Ramos (cell line): ENCODE measurements around the gene ZNF71.
"Not testable (repeated sequence)": the region's sequence is repeated elsewhere in the genome, so short reads cannot be mapped to it uniquely, and the experiment has no call there.

Experiments used
- in situ Hi-C: fragments of 300-500 bp; cut with MboI; formaldehyde crosslinking; loops from one replicate; pipeline ENCODE4 v1.14.3; 2022; ENCODE audit warnings: low sequenced_read_pairs; ENCODE audit not compliant: unreplicated experiment

The ZNF71 gene

DNA sequence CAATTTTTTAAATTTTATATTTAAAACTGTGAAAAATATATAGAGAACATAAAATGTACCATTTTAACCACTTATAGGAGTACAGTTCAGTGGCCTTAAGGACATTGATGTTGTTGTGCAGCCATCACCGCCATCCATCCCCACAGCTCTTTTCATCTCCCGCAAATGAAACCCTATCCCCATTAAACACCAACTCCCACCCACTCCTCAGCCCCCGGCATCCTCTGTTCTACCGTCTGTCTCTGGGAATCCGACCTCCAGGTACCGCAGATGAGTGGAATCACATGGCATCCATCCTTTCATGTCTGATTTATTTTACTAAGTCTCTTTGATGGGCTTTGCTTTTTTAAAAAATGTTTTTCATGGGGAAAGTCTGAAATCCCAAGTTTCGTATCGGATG lies 24.0 kb downstream of the ZNF71 start:
- in situ Hi-C loops = no loop called here

DNA sequence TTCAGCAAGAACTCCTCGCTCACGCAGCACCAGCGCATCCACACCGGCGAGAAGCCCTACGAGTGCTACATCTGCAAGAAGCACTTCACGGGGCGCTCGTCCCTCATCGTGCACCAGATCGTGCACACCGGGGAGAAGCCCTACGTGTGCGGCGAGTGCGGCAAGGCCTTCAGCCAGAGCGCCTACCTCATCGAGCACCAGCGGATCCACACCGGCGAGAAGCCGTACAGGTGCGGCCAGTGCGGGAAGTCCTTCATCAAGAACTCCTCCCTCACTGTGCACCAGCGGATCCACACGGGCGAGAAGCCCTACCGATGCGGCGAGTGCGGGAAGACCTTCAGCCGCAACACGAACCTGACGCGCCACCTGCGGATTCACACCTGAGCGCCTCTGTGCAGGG lies 27.3 kb downstream of the ZNF71 start:
- in situ Hi-C loops = no loop called here

DNA sequence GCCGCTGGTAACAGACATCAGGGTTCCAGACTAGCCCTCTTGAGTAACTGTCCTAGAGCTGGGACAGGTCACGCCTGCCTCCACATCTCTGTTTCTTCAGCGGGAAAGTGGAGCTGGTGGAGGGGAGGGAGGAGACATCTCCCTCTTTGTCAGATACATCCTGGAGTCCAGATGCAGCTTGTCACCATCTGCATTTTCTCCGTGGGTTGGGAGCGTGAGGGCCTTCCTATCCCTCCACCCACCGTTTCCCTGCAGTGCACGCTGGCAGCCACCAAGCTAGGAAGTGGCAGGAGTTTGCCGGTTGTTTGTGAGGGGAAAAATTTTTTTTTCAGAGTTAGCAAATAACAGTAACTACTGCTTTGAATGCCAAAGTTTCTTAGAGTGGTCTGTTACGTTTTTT lies 27.9 kb downstream of the ZNF71 start:
- in situ Hi-C loops = no loop called here

DNA sequence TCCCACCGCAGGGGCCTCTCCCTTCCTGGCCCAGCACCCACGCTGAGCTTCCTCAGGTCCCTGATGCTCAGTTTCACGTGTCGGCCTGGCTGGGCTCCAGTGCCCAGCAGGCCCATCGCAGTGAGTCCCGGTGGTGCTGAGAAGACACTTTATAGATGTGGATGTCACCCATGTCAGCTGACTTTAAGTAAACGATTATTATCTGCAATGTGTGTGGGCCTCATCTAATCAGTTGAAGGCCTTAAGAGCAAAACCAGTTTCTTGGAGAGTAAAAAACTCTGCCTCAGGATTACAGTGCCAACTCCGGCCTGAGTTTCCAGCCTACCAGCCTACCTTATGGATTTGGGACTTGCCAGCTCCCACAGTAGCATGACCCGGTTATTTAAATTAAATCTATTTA lies 30.6 kb downstream of the ZNF71 start:
- in situ Hi-C loops = no loop called here

DNA sequence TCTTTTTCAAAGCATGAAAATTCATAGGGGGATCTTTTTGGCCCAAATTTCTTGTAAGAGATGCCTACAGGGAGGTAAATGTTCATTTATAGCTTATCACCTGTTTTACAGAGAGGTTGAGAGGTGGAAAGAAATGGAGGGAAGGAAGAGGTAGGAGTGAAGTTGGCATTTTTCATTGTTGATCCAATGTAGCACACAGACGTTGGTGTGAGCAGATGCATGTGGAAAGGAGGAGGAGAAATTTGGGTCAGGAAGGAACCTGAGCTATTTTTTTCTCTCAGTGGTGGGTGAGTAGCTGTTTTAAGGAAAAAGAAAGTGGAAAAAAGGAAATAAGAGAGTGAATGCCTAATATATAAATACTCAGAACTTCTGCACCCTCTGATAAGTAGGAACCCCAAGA lies 37.9 kb downstream of the ZNF71 start:
- in situ Hi-C loops = no loop called here

DNA sequence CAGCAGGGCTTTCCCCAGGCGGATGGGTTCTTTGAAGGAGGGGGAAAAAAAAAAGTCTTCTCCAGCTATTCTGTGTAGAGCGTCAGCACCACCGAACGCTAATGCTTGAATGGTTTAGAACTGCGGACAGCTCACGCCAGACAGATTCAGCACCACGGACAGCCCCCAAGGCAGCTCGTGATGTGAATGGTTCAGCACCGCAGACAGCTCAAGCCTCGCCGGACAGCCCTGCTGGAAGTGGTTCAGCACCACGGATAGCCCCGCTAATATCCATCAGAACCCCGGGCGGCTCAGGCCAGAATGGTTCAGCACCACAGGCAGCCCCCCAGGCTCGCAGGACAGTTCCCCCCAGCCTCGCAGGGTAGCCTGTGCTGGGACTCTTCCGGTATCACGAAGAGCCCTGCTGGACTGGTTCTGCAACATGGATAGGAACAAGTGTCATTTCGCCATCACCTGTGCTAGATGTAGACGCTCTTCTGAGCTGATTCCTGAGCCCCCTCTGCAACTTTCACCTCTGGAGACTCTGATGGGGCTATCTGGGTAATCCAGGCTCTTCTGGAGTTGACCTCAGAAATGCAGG lies 43.0 kb downstream of the ZNF71 start:
- in situ Hi-C loops = no loop called here

DNA sequence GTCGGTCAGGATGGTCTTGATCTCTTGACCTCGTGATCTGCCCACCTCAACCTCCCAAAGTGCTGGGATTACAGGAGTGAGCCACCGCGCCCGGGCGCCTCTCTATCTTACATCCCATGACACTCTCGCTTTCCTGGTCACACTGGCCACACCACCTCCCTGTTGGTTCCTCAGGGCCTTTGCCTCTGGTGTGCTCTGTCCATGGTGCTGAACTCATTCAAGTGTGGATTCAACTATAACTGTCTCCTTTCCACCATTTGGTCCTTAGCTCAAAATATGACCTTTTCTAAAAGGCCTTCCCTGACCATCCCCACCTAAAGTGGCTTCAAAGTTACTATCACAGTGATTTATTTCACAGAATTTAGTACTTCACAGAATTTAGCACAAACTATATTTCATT lies 44.1 kb downstream of the ZNF71 start:
- in situ Hi-C loops = no loop called here

DNA sequence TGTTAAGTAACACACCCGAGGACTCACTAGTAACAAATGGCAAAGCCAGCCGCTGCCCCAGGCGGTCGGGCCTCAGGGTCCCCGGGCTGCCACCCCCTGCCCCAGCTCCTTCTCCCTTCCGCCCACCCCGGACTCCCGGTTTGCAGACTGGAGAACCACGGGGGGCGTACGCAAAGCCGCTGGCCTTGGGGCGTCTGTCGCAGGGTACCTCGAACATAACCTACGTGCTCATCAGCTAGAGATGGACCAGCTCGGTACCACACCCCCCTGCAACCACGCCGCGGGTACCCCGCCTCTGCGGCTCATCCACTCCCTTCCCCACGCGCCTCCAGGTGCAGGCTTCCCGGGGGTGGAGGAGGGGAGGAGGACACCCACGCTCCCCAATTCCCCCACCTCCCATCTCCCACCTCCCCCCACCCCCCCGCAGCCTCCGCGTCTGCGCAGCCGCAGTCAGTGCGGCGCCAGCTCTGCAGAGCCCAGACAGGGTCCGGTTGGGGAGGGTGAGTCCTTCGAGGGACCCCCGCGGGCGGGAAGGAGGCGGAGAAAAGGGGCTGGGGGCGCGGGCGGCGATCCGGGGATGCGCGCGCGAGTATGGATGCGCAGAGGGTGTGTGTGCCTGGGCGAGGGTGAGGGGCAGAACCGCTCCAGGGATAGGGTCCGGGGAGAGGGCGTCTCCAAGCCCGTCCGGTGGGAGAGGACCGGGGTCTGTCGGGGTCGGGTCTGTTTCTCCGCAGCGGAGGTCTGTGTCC lies 47.8 kb downstream of the ZNF71 start, which contains the start of gene SMIM17:
Gene SMIM17 (plus strand): TSS at position 449 of the 749 bp plus-strand sequence. CDS start 2,509 bp downstream, outside the sequence.
- in situ Hi-C loops = no loop called here

DNA sequence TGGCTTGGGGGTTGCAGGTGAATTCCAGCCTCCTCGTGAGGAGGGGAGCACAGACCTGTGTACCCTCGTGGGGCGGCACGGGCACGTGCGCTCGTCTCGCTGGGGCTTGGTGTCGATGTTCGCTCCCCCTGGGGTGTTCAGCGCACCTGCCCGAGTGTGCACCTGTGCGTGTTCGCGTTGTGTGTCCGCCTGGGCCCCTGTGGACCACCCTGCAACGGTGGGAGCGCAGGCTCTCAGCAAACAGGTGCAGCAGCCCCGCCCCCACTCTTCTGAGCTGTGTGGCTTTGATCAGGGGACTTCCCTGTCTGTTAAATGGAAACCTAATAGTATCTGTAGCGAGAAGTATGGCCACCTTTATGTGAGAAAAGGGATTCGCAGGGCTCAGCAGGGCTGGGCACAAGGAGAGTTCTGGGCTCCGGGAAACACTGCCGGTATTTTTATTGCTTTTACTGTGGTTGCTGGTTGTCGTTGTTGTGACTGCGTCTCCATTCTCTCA lies 48.4 kb downstream of the ZNF71 start:
- in situ Hi-C loops = no loop called here

DNA sequence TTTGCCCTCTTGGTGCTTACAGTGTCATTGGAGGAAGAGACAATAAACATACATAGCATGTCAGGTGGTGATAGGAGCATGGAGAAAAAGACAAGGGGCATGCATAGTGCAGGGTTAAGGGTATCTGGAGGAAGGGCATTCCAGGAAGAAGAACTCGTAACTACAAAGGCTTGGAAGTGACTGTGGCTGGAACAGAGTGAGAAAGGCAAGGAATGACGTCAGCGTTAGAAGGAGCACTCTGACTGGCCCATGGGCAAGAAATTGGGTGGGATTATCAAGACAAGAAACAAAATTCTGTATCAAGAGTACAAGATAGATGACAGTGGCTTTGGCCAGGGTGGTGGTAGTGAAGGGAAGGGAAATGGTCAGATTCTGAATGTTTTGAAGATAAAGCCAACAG lies 59.0 kb downstream of the ZNF71 start:
- in situ Hi-C loops = no loop called here

DNA sequence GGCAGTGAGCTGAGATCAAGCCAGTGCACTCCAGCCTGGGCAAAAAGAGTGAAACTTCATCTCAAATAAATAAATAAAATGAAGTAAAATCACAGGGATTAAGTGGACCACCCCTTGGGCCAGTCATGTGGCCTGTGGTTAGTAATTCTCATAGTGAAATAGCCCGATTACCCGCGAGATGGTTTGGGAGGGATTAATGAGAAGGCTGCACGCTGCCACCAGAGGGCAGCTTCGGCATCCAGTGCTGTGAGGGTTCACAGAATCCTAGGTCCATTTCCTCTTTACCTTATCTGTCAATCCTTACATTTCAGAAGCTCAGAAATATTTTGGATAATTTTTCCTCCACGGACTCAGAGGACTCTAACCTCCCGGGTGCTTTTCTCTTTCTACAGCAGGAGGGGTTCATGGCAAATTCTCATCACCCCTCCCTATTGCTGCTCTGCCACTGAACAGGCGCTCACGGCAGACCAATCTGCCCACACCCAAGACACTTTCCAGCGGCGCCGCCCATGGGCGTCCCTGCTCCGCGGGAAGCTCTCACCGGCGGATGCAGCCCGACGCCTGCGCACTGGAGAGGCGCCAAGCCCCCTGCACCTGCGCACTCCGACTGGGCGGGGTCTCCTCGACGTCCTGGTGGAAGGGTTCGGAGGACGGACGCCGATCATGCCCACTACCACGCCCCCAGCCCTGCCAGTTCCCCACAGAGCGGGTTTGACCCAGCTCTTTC lies 65.4 kb downstream of the ZNF71 start:
- in situ Hi-C loops = no loop called here

DNA sequence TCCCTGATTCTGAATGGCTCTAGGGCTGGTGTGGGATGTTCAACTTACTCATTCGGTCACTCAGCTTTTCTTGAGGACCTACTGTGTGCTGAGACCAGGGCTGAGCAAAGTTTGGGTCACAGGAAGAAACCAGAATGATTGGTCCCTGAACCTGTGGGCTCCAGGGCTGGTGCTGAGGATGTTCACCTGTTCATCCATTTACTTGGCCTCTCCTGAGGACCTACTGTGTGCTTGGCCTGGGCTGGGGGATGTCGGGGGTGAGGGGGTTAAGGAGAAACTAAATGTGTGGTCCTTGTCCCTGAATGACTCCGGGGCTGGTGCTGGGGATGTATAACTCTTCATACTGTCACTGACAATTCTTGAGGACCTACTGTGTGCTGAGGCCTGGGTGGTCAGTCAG lies 66.1 kb downstream of the ZNF71 start:
- in situ Hi-C loops = no loop called here

DNA sequence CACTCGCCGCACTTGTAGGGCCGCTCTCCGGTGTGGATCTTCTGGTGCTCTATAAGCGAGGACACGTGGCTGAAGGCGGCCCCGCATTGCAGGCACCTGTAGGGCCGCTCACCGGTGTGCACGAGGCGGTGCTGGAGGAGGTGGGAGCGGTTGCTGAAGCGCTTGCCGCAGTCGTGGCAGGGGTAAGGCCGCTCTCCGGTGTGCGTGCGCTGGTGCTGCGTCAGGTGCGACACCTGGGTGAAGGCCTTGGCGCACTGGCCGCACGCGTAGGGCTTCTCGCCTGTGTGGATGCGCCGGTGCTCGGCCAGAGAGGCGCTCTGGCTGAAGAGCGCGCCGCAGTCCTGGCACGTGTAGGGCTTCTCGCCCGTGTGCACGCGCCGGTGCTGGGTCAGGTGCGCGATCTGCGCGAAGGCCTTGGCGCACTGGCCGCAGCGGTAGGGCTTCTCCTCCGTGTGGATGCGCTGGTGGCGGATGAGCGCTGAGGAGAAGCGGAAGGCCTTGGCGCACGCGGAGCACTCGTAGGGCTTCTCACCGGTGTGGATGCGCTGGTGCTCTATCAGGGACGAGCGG lies 68.9 kb downstream of the ZNF71 start:
- in situ Hi-C loops = no loop called here

DNA sequence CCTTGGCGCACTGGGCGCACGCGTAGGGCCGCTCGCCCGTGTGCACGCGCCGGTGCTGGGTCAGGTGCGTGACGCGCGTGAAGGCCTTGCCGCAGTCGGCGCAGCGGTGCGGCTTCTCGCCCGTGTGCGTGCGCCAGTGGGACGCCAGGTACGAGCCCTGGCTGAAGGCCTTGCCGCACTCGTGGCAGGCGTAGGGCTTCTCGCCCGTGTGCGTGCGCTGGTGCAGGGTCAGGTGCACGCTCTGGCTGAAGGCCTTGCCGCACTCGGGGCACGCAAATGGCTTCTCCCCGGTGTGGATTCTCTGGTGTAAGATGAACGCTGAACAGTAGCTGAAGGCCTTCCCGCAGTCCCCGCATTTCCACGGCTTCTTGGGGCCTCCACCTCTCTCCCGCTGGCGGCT lies 69.4 kb downstream of the ZNF71 start:
- in situ Hi-C loops = no loop called here

DNA sequence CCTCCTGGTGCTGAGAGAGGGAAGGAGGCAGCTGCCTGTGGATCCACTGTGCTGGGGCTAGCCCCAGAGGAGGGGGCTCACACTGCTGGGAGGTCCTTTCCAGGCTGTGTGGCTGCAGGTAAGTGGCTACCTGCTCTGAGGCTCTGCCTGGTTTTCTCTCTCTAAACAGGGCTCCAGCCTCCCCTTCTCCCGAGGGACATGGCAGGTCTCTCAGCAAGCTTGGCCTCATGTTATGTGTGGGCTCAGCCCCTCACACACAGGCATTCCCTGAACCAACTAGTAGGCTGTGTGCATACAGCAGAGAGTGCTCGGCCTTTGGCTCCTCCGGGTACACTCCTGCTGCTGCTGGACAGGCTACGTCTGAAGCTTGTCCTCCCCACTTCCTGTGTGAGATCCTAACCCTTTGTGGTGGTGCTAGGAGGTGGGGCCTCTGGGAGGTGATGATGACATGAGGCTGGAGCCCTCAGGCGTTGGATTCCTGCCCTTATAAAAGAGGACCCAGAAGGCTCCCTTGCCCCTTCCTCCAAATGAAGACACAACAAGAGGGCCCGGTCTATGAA lies 72.3 kb downstream of the ZNF71 start:
- in situ Hi-C loops = no loop called here

DNA sequence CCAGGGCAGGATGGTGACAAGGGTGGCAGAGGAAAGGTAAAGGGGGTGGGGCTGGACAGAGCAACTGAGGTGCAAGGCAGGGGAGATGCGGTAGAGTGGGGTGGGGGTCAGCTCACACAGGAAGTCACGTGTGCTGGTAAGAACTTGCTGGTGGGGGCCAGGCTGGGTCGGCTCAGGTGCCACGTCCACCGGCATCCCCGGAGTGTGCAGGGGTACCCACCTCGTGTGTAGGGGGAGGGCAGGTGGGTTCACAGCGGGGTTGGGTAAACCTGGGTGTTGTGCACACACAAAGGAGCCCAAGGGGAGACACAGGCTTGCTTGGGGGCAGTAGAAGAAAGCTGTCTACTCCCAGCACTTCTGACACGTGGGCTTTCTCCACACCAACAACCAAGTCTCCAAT lies 73.6 kb downstream of the ZNF71 start:
- in situ Hi-C loops = no loop called here

DNA sequence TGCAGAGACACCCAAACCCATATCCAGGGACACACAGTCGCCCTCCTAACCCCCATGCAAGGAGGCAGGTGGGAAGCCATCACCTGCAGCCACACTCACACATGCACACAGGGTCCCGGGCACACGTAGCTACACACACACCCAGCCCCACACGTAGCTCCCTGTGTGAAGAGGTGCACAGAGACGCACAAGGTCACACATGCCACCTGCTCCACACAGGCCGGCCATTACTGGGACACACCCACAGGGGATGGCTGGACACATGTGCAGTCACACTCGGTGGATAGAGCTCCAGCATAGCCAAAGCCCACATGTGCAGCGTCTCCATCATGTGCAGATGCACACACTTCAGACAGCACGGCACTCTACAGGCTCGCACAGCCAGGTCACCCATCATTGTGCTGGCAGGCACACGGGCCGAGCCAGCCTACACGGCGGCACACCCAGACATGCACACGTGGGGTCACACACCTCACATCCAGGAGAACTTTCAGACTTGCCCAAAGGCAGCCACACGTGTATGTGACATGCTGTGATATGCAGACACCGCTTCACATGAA lies 75.4 kb downstream of the ZNF71 start:
- in situ Hi-C loops = no loop called here

DNA sequence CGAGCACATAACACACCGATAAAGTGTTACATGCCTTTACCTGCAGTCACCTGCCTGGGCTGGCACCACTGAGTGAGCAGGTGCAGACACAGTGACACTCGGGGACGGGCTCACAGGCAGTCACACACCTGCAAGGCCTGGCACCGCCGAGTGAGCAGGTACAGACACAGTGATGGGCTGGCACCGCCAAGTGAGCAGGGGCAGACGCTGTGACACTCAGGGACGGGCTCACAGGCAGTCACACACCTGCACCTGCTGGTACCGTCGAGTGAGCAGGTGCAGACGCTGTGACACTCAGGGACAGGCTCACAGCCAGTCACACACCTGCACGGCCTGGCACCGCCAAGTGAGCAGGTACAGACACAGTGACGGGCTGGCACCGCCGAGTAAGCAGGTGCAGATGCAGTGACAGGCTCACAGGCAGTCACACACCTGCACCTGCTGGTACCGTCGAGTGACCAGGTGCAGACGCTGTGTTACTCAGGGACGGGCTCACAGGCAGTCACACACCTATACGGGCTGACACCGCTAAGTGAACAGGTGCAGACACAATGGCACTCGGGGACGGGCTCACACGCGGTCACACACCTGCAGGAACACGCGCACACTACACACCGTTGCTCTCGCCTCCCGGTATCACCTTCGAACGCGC lies 76.0 kb downstream of the ZNF71 start:
- in situ Hi-C loops = no loop called here

DNA sequence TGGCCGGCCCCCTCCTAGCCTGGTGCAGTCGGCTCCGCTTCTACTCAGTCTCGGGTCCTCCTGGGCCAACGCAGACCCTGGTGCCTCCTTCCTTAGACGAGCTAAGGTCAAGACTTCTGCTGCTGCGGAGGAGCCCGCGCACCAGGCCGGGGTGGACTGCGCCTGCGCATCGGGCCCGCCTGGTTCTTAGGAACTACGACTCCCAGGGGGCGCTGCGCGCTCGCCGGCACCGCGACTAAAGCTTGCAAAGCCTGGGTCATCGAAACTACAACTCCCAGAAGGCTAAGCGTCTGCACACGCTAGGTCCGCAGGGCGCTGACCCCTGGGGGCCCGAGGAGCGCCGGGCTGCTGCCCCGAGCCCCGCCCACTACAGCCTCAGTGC lies 76.5 kb downstream of the ZNF71 start, which contains the start of gene ZNF835:
Gene ZNF835 (minus strand): TSS at position 145 of the 382 bp plus-strand sequence. CDS start 6,559 bp downstream, outside the sequence.
- in situ Hi-C loops = no loop called here

DNA sequence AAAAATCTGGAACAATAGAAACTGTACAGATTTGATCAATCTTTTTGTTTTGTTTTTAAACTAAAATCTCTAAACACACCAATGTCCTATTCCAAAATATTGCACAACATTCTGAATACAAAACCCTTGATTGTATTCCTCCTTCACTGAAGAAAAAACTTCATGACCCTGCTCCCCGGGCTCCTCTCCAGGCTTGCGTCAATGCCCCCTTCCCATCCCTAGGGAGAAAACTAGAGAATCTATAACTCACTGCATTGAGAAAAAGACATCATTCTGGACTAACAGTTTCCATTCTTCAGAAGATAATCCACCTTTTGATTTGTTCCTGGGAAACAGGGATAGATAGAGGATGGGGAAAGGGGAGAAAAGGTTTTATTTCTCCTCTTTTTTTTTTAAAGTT lies 77.5 kb downstream of the ZNF71 start:
- in situ Hi-C loops = not testable (repeated sequence)
